Lower lobe of right lung (tissue), 2 donors: Measurements from ENCODE around the gene RHOU. TPM values are rescaled to one million over a fixed set of nuclear protein-coding genes. Genes with fewer than 3 reads are reported as not detected.
"Not testable (repeated sequence)": the region's sequence is repeated elsewhere in the genome, so short reads cannot be mapped to it uniquely, and the experiment has no call there.

ENCODE experiments used
- ATAC-seq, 2 donors: fragments of 200-7000 bp; cut with Tn5 transposase; one replicate each; pipeline ENCODE4 v1.9.1; 2020 to 2022; ENCODE audit warnings: mild to moderate bottlenecking in 2 of 2, moderate library complexity in 2 of 2
- DNase-seq: peaks from one replicate; pipeline ENCODE4 v3.0.0-alpha.2; 2020
- H3K27ac ChIP-seq: fragments of 200-600 bp; one replicate; pipeline ENCODE4 v1.8.0; 2022
- H3K27me3 ChIP-seq: fragments of 200-600 bp; one replicate; pipeline ENCODE4 v1.8.0; 2022; ENCODE audit warnings: low read depth
- H3K36me3 ChIP-seq: fragments of 200-600 bp; one replicate; pipeline ENCODE4 v1.8.0; 2022; ENCODE audit warnings: mild to moderate bottlenecking
- H3K4me1 ChIP-seq: fragments of 200-600 bp; one replicate; pipeline ENCODE4 v1.8.0; 2022
- H3K4me3 ChIP-seq: fragments of 200-600 bp; one replicate; pipeline ENCODE4 v1.8.0; 2022; ENCODE audit warnings: mild to moderate bottlenecking
- H3K9me3 ChIP-seq: fragments of 200-600 bp; one replicate; pipeline ENCODE4 v1.8.0; 2022
- CTCF ChIP-seq: fragments of 200-600 bp; IDR thresholded peaks from one replicate; pipeline ENCODE4 v1.8.0; 2022; ENCODE audit warnings: antibody characterized with exemption, mild to moderate bottlenecking
- intact Hi-C: fragments of 100-400 bp; cut with DNase I; formaldehyde crosslinking; loops from one replicate; pipeline ENCODE4 v1.11.0; 2022
- total RNA-seq: library from RNA; stranded (reverse); fragmentation: NEBNext Ultra II Directional; extraction: Animal tissue kit (Norgen Biotek cat#: 25700); gene quantifications from one replicate; pipeline ENCODE4 v1.2.1, GENCODE V29; 2021
- donor health status: DM: no; HTN: yes; CAD: no; lungs with severe emphysema.

RHOU gene
- total RNA-seq, 1 donor from 2014 or later, result 22.9 TPM

GRCh38 chr1:228767636-228768354 lies 32.5 kb downstream of the RHOU start:
- no peak overlapping the region for H3K4me3 ChIP-seq
- H3K4me1 ChIP-seq, result no peaks in the 10 kb centered on the region
- H3K27me3 ChIP-seq, result no peaks in the 10 kb centered on the region
- H3K9me3 ChIP-seq, result no peaks in the 10 kb centered on the region
- no peak overlapping the region for H3K27ac ChIP-seq
- intact Hi-C loops, result no loop called here
- no peak for ATAC-seq
- TF ChIP-seq CTCF, result no peak
- no peaks in the 10 kb centered on the region for H3K36me3 ChIP-seq
- DNase-seq, result no peak

GRCh38 chr1:228768355-228769000 lies 33.2 kb downstream of the RHOU start:
- intact Hi-C loops, result no loop called here
- no peaks in the 10 kb centered on the region for H3K36me3 ChIP-seq
- DNase-seq (no peak), ATAC-seq (no peak)
- no peaks in the 10 kb centered on the region for H3K4me1 ChIP-seq
- no peaks in the 10 kb centered on the region for H3K27me3 ChIP-seq
- no peak overlapping the region for H3K4me3 ChIP-seq
- H3K9me3 ChIP-seq, result no peaks in the 10 kb centered on the region
- H3K27ac ChIP-seq, result no peak overlapping the region
- TF ChIP-seq CTCF, result no peak

GRCh38 chr1:228770779-228771223 lies 35.5 kb downstream of the RHOU start:
- Histone ChIP-seq H3K4me1 (no peaks in the 10 kb centered on the region), H3K36me3 (no peaks in the 10 kb centered on the region), H3K27ac (no peak overlapping the region), H3K4me3 (no peak overlapping the region), H3K27me3 (no peaks in the 10 kb centered on the region), H3K9me3 (no peaks in the 10 kb centered on the region)
- DNase-seq (no peak), ATAC-seq (no peak)
- TF ChIP-seq CTCF, result no peak
- intact Hi-C loops, result no loop called here

- intact Hi-C loops, result no loop called here
- no peak for TF ChIP-seq CTCF
- Histone ChIP-seq H3K9me3 (no peaks in the 10 kb centered on the region), H3K27ac (no peak overlapping the region), H3K4me3 (no peak overlapping the region), H3K4me1 (no peaks in the 10 kb centered on the region), H3K27me3 (no peaks in the 10 kb centered on the region), H3K36me3 (no peaks in the 10 kb centered on the region)
- ATAC-seq (no peak), DNase-seq (no peak)
Measured at GRCh38 chr1:228772516-228773212, 37.4 kb downstream of the RHOU start.

- H3K36me3 ChIP-seq, H3K27ac ChIP-seq, H3K4me3 ChIP-seq, H3K9me3 ChIP-seq, DNase-seq, H3K4me1 ChIP-seq, intact Hi-C loops, ATAC-seq, H3K27me3 ChIP-seq: not testable (repeated sequence)
Measured at GRCh38 chr1:228775946-228776345, 40.7 kb downstream of the RHOU start.

GRCh38 chr1:228776449-228776848 lies 41.2 kb downstream of the RHOU start:
- TF ChIP-seq CTCF, result no peak
- Histone ChIP-seq H3K4me1 (peaks cover 5% of the 10 kb centered on the region), H3K4me3 (no peak overlapping the region), H3K9me3 (no peaks in the 10 kb centered on the region), H3K27me3 (no peaks in the 10 kb centered on the region), H3K36me3 (no peaks in the 10 kb centered on the region), H3K27ac (no peak overlapping the region)
- no peak for DNase-seq
- ATAC-seq, result no peak
- intact Hi-C loops, result no loop called here
